GM12873 (cell line): ENCODE measurements around the gene MRPL11.

ENCODE experiments used
- CTCF ChIP-seq: IDR thresholded peaks from 2 replicates; pipeline ENCODE4 v1.5.1; 2012; ENCODE audit warnings: low read depth, mild to moderate bottlenecking, moderate library complexity, low read length, control low read depth; ENCODE audit not compliant: insufficient read depth; ENCODE audit errors: missing control alignments

Gene MRPL11

GRCh38 chr11:66470015-66470414 lies 31.4 kb upstream of the MRPL11 start:
- no peak for TF ChIP-seq CTCF

- no peak for TF ChIP-seq CTCF
These were observed 30.8 kb upstream of the MRPL11 start for GRCh38 chr11:66469441-66469840.

DNA sequence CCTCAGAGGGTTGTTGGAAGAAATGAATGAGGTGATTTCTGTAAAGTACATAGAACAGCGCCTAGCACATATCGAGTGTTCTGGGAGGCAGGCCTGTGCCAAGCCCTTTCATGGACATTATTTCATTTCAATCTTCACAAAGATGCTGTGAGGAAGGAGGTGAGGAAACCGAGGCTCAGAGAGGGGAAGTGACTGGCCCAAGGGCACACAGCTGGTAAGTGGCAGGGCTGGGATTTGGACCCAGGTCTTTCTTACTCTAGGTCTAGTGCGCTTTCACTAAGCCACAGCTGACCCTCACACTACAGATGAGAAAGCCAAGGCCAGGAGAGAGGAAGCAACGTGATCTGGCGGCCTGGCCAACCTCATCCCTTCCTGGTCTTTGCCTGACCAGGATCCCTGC lies 30.0 kb upstream of the MRPL11 start:
- no peak for TF ChIP-seq CTCF

- no peak for TF ChIP-seq CTCF
These were observed 29.1 kb upstream of the MRPL11 start for GRCh38 chr11:66467756-66468155.

- peak; percentile 40 for TF ChIP-seq CTCF
These were observed 28.5 kb upstream of the MRPL11 start for GRCh38 chr11:66467034-66467659.

DNA sequence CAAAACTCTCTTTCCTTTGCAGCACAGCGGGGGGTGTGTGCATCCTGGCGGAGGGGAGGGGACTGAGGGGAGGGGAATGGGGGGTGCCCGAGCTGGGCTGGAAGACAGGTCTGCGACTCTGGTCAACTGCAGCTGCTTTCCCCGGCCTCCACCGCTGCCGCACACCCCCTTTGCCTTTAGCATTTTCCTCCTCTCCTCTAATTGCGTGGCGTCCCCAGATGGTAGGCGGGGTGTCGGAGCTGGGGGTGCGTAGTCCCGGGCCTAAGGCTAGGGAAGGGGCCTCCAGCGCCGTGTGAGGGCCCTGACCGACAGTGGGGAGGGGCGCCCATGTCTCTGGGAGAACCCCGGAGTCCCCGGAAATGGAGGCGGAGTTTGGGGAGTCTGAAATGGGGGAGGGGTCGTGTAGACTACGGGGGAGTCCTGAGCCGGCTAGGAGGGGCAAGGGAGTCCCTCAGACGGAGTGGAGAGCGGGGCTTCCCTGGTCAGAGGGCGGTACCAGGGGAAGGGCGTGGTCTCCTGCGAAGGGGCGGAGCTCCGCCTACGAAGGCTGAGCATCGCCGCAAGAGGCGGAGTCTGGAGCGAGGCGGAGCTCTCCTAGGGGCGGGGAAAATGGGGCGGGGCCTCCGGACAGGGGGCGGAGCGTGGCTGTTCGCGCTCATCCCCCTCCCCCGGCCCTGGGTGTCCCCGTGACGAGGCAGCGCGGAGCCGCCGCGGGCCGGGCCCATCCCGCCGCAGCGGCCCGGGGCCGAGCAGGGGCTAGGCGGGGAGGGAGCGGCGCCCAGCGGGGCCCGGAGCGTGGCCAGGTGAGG lies 27.8 kb upstream of the MRPL11 start, which contains the start of gene PELI3:
TSS of gene PELI3 (plus strand) at position 681 of the 809 bp plus-strand sequence. CDS start 1,224 bp downstream, outside the sequence.
- TF ChIP-seq CTCF, result no peak

GRCh38 chr11:66465373-66466224 lies 27.0 kb upstream of the MRPL11 start:
- TF ChIP-seq CTCF, result no peak
